Measurements from ENCODE around the gene FZD1.

- TF ChIP-seq POLR2A (IDR thresholded peaks at IDR 0.05): no peak
- TF ChIP-seq CTCF (IDR thresholded peaks at IDR 0.05 in 4 of 5, conservative IDR thresholded peaks at IDR 0.05 in 1 of 5): no peak
These were observed 1.9 kb downstream of the FZD1 start for GRCh38 chr7:91266067-91266688.

Data from gastrocnemius medialis (tissue), 4 donors.